NCI-H2171 (cell line): Measurements from ENCODE around the gene DNAJB4.
"Not testable (repeated sequence)": the region's sequence is repeated elsewhere in the genome, so short reads cannot be mapped to it uniquely, and the experiment has no call there.

ENCODE experiments used
- DNase-seq: peaks from one replicate; lab custom pipeline; 2025; lab: John Stamatoyannopoulos, UW

The DNAJB4 gene

GRCh38 chr1:77991638-77992037, 13.1 kb upstream of the DNAJB4 start:
- no peak for DNase-seq

- no peak for DNase-seq
Observed at GRCh38 chr1:77994117-77994705, 10.5 kb upstream of the DNAJB4 start.

- no peak for DNase-seq
Observed at GRCh38 chr1:77996734-77997133, 8.0 kb upstream of the DNAJB4 start.

GRCh38 chr1:78000536-78000935, 4.2 kb upstream of the DNAJB4 start:
- not testable (repeated sequence) for DNase-seq

GRCh38 chr1:78003070-78003746, 1.5 kb upstream of the DNAJB4 start:
- no peak for DNase-seq

- peak; percentile 17 for DNase-seq
Observed at GRCh38 chr1:78003882-78004718, 639 bp upstream of the DNAJB4 start.

GRCh38 chr1:78005448-78005722, 646 bp downstream of the DNAJB4 start:
- DNase-seq, result no peak

GRCh38 chr1:78005755-78006154, 1.0 kb downstream of the DNAJB4 start:
- DNase-seq, result peak; percentile 17

GRCh38 chr1:78006521-78006920, 1.8 kb downstream of the DNAJB4 start:
- no peak for DNase-seq

- DNase-seq, result no peak
Observed at GRCh38 chr1:78007677-78008341, 3.1 kb downstream of the DNAJB4 start.

- DNase-seq, result no peak
Observed at GRCh38 chr1:78009276-78009675, 4.5 kb downstream of the DNAJB4 start.

- no peak for DNase-seq
Observed at GRCh38 chr1:78009836-78010235, 5.1 kb downstream of the DNAJB4 start.

- no peak for DNase-seq
Observed at GRCh38 chr1:78011050-78011449, 6.3 kb downstream of the DNAJB4 start.

GRCh38 chr1:78015148-78015547, 10.4 kb downstream of the DNAJB4 start:
- DNase-seq, result no peak

- no peak for DNase-seq
Observed at GRCh38 chr1:78019024-78019423, 14.3 kb downstream of the DNAJB4 start.

- not testable (repeated sequence) for DNase-seq
Observed at GRCh38 chr1:78021134-78021533, 16.4 kb downstream of the DNAJB4 start.

GRCh38 chr1:78029793-78030192, 25.1 kb downstream of the DNAJB4 start:
- DNase-seq, result no peak

GRCh38 chr1:78032996-78033796, 28.5 kb downstream of the DNAJB4 start:
- DNase-seq, result no peak

GRCh38 chr1:78033797-78034172, 29.0 kb downstream of the DNAJB4 start:
- no peak for DNase-seq

- no peak for DNase-seq
Observed at GRCh38 chr1:78035121-78035520, 30.4 kb downstream of the DNAJB4 start.

GRCh38 chr1:78036450-78036849, 31.7 kb downstream of the DNAJB4 start:
- no peak for DNase-seq

GRCh38 chr1:78038071-78038470, 33.3 kb downstream of the DNAJB4 start:
- no peak for DNase-seq
